Stimulated activated CD4-positive, alpha-beta T cell treated with anti-CD3 and anti-CD28 coated beads, Interleukin-2, amount 100 ng/mL, for 48 hours (primary cell): ENCODE results near the gene CPSF4L.

Source experiments
- DNase-seq, 2 donors: peaks; one replicate each; pipeline ENCODE4 v3.0.0-alpha.2; 2020

Gene CPSF4L

DNA sequence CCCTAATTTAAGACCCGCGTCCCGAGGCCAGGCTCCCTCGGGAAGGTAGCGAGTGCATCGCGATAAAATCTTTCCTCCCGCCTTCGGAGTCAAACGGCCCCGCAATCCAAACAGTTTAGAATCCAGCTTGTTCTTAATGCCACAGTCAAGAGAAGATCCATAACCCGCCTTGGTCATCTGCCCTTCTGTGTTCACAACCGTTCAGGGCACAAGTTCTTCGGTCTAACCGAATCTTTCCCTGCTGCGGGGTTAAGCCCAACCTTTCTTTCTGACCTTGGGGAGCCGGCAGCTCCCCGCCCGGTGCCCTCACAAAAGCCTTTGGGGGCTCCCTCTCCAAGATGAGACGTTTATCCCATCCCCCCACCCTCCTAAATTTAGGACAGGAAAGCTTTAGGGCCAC, 30.3 kb downstream of the CPSF4L start:
- no peak for DNase-seq

DNA sequence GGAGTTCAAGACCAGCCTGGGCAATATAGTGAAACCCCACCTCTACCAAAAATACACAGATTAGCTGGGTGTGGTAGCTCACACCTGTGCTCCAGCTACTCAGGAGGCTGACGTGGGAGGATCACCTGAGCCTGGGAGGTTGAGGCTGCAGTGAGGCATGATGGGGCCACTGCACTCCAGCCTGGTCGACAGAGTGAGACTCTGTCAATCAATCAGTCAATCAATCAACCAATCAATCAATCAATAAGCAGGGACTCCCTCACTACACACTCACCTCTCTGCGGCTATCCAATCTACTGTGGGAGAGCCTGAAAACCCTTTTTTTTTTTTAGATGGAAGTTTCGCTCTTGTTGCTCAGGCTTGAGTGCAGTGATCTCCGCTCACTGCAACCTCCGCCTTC, 31.6 kb downstream of the CPSF4L start:
- no peak for DNase-seq

DNA sequence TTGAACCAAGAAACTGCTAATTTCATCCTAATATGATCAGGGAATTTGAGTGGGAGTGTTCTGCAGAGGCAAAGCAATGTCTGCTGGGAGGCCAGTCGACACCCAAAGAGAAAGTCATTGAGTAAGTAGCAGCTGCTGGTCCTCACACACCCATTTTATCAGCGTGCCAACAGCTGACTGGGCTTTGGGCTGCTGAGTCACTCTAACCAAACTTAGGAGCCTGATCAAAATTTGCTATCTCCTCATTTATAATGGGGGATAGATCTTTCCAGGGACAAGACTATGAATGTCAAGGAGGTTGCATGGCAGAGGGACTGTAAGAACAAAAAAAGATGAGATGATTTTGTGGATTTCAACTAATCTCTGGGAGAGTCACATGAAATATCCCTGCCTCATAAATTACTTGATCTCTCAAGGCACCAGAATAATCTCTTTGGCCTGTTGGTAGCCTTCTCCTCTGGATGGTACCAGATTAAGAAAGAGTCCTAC, 32.9 kb downstream of the CPSF4L start:
- DNase-seq, result no peak

DNA sequence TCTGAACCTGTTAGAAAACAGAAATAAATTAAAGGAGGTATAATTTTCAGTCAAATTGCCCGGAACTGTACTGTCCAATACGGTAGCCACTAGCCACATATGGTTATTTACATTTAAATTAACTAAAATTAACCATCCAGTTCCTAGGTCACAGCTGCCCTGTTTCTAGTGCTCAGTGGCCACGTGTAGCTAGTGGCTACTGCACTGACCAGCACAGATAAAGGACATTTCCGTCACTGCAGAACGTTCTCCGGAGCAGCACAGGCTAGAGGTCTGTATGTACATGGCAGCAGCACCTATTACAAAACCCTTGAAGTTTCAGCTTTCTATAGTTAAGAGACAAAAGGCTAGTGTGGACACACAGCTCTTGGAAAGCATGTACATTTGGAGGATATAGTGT, 33.7 kb downstream of the CPSF4L start:
- no peak for DNase-seq

DNA sequence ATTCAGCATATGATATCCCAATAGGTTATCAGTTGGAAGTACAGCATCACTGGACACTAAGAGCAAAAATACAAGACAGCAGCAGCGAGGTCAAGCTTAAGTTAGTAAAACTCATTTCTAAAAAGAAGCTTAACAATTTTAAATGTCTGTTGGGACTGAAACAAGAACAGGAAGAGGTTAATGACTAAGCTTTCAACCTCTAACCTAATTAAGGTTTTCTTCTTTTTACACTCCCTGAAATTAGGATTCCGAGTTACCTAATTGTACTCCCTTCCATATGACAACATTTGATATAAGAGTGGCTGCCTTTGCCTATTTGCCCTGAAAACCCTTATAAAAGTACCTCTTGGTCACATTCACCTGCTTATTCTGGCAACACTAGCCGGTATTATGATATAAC, 34.3 kb downstream of the CPSF4L start:
- DNase-seq, result no peak

DNA sequence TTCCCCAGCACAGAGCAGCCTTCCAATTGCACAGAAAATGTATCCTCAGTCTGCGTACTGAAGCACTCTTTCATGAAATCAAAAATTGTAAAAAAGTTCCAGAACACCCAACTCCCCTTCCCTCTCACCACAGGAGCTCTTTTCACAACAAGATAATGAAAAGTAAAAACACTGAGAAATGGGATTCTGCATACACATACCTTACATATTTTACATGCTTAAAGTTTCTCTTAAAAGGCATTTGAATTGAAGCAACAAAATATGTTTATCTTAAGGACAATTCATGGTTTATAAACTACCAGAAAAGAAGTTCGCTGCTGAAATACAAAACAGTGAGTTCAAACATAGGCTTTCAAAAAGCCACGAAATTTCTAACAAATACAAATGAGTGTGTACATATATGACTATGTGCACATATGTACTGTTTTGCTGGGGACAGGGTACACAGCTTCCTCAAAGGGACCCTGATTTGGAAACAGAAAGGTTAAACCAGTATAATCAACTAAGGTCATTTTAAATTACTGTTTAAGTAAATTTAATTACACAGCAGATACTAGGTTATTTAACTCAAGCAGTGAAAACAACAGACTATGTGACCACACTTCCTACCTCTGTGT, 35.0 kb downstream of the CPSF4L start:
- no peak for DNase-seq

DNA sequence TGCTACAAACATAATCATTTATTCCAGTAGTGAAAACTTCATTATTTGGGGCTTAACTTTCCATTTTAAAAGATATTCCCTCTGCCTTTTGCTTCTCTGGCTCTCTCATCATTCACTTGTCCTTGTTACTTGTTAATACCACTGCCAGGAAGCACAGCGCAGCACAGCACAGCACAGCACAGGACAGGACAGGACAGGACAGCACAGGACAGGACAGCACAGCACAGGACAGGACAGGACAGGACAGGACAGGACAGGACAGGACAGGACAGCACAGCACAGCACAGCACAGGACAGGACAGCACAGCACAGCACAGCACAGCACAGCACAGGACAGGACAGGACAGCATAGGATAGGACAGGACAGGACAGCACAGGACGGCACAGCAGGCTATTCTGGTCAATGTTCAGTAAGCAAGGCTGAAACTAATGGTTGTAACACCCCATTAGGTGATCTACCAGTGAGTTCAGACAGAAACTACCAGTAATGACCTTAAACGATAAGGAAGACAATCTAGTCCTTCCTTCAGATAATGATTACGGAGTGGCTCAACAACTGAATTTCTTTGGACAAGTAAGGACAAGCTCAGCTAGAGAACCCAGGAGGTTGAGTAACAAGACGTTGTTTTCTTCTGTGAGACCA, 36.9 kb downstream of the CPSF4L start:
- DNase-seq, result no peak

DNA sequence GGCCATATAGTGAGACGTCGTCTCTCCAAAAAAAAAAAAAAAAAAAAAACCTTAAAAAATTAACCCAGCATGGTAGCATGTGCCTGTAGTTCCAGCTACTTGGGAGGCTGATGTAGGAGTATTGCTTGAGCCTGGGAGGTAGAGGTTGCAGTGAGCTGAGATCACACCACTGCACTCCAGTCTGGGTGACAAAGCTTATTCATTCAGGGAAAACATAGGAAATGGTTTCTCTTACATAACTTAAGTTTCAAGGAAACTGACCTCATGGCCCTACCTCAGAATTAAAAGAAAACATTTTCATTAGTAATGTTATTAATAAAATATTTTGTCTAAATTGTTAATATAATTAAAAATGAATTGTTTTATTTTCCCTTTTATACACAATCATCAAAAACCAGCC, 37.4 kb downstream of the CPSF4L start:
- DNase-seq, result no peak

DNA sequence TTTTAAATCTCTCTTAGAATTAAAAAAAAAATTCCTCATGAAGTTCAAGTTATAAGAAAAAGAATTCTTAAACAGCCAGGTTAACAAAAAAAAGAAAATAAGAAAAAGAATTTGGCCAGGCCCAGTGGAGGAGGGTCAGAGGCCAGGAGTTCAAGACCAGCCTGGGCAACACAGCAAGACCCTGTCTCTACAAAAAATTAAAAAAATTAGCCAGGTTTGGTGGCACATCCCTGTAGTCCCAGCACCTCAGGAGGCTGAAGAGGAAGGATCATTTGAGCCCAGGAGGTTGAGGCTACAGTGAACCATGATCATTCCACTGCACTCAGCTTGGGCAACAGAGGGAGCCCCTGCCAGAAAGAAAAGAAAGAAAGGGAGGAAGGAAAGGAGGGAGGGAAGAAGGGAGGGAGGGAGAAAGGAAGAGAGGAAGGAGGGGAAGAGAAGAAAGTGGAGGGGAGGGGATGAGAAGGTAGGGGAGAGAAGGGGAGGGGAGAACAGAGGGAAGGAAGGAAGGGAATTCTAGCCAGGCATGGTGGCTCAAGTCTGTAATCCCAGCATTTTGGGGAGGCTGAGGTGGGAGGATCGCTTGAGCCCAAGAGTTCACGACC, 38.0 kb downstream of the CPSF4L start:
- no peak for DNase-seq

DNA sequence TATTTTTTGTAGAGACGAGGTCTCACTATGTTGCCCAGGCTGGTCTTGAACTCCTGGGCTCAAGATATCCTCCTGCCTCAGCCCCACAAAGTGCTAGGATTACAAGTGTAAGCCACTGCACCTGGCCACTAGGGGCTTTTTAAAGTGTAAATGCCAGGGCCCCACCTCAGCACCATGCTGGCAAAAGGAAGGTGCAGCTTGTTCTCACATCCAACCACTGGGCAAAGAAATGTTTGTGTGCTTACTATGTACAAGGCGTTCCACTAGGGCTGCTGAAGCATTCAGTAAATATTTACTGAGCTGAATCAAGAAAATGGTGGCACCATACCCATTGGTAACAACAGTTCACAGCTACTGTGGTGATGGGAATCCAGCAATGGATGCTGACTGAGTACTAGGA, 46.2 kb downstream of the CPSF4L start:
- DNase-seq, result no peak

DNA sequence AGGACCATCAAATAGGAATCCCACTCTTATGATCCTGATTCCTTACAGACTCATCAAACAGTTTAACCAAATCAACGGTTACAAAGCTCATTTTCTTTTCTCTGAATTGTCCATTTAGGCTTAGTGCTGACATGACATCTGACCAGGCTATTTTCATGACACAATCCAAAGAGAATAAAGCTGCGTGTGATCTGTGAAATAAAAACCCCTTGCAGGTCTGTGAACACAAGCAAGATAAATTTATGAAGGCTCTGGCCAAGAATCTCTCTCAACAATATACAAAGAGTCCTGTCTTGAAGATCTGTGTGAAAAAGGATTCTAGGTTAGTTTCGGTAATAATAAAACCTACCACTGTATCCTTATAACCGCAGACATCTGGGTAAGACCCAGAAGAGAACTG, 46.8 kb downstream of the CPSF4L start:
- DNase-seq, result no peak

DNA sequence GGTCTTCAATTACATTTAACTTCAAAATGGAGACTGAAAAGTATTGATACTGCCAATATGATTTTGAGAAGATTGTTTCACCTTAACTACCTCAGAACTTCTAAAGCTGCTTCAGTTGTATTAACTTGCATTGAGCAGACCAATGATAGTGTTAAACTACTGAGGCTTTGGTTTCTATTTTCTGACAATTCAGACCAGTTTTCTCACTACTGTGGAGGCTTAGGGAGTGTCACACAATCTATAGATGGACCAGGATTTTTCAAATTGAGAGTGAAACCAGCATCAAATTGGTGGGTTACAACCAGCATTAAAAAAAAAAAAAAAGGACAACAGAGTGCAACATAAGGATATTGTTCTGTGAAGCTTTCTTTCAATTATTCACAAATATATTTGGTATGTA, 47.7 kb downstream of the CPSF4L start:
- no peak for DNase-seq

DNA sequence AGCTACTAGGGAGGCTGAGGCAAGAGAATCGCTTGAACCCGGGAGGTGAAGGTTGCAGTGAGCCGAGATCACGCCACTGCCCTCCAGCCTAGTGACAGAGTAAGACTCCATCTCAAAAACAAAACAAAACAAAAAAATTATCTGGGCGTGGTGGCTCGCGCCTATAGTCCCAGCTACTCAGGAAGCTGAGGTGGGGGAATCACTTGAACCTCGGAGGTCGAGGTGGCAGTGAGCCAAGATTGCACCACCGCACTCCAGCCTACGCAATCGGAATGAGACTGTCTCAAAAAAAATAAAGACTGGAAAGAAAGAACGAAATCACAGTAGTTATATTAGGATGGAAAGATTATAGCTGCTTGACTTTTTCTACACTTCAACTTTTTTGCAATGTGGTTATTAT, 49.9 kb downstream of the CPSF4L start:
- DNase-seq, result peak in 1 of 2 donors; percentile 34

DNA sequence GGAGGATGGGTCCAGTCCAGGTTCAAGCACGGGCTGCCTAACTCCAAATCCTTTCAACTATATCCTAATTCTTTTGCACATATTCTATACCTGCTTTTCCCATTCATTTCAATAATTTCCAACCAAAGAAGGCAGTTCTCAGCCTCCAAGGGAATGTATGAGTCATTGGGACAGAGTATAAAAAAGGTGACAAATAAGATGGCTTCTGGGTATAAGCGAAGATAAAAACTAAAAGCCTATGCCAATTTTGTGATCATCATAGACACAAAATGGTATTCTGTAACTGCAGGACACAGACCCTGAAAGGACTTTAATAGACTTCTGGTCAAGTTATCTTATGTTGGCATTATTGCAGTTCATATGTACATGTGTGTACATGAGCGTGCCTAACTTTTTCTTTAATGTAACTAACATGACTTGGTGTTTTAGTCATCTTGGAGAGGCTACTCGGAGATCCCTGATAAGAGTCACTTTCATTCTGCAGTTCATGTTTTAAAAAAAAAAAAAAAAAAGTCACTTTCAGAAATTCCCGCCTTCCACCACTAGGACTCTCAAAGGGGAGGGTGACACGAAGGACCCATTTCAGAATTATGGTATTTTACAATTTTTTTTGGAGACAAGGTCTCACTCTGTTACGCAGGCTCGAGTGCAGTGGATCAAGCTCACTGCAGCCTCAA, 51.5 kb downstream of the CPSF4L start:
- no peak for DNase-seq

DNA sequence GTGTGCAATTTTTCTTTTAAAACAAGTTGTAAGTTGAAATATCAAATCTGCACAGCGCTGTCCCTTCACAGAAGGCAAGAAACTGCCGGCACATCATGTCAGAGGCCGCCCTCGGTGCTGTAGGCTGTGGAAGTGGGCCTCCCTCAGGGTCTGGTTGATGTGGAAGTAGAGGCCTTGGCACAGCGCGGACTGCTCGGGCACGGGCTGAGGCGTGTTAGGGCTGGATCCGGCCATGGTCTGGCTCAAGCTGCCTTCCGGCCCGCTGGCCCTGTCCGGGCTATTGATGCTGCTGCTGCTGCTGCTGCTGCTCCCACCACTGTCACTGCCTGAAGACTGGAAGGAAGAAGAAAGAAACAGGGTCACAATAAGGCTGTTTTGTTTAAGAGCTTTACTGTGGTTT, 52.2 kb downstream of the CPSF4L start:
- no peak for DNase-seq

DNA sequence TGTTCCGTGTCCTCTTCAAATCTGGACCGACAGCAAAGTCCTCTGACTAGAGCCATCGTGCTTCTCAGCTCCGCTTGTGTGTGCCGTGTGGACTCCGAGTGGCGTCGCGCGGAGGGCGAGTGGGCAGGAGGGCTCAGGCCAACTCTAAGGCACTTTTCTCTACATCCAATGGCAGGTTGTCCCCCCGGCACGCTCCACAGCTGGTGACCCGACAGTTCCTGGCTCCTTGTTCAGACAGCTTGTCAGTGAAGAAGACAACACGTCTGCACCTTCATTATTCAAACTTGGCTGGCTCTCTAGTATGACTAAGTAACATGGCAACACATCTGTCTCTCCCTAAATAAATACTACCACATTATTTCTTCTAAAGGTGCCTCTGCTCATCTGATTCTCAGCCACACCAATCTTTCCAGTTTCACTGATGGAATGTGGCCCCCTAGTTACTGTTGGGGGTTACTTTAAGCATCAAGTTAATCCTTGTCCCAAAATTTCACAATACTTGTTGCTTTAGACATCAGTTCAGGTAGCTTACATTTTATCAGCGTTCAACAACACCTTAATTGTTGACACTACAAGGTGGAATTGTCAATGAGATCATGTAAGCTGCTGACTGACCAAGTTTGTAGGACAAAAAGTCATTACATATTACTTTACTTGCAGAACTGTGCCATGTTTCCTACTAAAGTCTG, 53.4 kb downstream of the CPSF4L start:
- no peak for DNase-seq

DNA sequence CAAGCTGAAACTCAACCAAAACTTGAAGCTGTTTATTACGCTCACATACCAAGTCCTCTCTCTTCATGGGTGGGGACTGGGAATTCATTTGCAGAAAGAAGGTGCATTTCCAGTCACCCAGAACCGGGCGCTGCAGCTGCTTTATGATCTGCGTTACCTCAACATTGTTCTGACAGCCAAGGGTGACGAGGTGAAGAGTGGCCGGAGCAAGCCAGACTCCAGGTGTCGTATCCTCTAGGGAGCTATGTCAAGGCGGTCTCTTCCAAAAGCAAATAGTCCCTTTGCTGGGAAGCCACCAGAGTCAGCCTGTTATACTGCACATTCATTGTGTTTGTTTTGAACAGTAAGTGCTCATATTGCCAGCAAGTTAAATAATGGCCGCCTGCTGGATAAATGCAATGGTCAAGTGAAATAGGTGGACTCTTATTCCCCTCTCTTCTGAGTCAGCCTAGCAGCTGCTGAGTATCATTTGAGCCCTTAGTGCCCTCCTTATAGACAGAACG, 56.2 kb downstream of the CPSF4L start:
- DNase-seq, result no peak

DNA sequence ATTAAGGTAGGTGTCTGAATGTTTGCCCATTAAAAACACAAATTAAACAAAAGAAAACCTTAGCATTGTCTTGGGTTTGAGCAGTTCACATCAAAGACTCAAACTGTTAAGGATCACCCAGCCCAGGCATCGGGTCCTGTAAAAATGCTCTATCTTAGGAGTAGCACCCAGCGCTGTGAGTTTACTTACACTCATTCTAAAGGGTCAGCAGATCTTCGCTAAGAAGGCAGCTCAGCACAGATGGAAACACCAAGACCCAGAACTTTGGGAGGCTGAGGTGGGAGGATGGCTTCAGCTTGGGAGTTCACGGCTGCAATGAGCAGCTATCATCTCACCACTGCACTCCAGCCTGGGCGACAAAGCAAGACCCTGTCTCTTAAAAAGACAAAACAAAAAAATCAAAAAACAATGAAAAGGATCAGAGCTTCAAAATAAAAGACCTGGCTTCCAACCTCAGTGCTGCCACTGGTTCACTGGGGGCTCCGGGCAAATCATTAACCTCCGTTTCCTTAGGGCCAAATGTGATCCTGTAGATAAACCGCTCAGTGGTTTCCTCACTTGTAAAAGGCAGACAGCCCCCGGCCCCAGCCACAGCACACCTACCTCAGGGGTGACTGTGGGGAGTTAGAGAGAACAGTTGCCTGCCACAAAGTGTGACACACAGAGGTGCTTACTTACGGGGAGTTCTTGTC, 57.7 kb downstream of the CPSF4L start:
- DNase-seq, result no peak

DNA sequence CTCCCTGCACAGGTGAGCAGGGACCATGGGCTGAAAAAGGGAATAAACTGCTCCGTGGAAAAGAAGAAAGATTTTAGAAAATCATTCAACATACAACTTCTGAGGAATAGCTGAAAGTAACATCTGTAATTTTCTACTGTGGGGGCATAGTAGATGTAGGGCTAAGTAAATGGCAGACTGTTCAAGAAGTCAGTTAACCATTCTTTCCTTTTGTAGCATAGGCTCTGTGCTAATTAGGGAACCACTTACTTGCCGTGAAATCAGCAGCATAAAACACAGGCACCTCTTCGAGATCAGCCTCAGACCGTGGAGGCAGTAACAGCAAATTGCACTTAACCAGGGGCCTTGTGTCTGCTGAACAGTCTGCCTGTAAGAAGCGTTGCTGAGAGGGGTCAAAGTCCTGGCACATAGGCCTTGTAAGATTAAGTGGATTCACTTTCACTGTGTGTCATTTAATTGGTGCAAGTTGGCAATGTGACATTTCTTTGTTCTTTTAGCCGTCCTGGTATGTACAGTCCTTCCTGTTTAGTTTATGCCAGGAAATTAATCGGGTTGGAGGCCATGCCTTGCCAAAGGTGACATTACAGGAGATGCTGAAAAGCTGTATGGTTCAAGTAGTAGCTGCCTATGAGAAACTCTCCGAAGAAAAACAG, 58.4 kb downstream of the CPSF4L start:
- no peak for DNase-seq

DNA sequence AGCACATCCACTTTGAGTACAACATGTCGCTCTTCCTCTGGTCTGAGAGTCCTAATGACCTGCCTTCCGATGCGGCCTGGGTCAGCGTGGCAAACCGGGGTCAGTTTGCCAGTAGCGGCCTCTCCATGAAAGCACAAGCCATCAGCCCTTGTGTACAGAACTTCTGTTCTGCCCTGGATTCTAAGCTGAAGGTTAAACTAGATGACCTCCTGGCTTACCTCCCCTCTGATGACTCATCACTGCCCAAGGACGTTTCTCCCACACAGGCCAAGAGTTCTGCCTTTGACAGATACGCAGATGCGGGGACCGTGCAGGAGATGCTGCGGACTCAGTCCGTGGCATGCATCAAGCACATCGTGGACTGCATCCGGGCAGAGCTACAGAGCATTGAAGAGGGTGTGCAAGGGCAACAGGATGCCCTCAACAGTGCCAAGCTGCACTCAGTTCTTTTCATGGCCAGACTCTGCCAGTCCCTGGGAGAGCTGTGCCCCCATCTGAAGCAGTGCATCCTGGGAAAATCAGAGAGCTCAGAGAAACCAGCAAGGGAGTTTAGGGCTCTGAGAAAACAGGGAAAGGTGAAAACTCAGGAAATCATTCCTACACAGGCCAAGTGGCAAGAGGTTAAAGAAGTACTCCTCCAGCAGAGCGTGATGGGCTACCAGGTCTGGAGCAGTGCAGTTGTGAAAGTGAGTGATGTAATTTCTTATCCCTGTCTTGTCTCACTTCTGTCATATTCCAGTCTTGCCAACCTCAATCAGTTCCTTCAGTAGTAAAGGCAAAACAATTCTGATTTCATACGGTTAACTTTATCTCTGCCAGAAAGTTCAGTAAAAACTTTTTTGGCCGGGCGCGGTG, 60.2 kb downstream of the CPSF4L start:
- no peak for DNase-seq

DNA sequence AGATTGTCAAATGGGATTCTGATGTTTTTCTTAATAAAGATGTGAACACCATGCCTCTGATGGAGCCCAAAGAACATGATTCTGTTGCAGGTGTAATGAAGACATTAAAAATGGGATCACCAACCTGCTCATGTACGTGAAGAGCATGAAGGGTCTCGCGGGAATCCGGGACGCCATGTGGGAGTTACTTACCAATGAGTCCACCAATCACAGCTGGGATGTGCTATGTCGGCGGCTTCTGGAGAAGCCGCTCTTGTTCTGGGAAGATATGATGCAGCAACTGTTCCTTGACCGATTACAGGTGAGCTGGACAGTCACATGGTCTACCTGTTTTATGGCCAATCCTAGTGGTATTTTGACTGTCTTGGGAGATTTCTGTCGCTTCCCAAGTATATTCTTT, 61.2 kb downstream of the CPSF4L start:
- no peak for DNase-seq
